Thoracic aorta (tissue), 2 donors: ENCODE data around the gene SAMSN1. TPM values are rescaled to one million over a fixed set of nuclear protein-coding genes. Genes with fewer than 3 reads are reported as not detected.

ENCODE experiments used
- ATAC-seq: fragments of 150-250 bp; one replicate; pipeline ENCODE4 v1.8.0; 2017; ENCODE audit warnings: low read depth; ENCODE audit not compliant: insufficient number of reproducible peaks, low FRiP score
- DNase-seq: peaks from one replicate; pipeline ENCODE4 v3.0.0-alpha.2; 2020; ENCODE audit warnings: low spot score
- H3K27ac ChIP-seq, 2 donors: fragments of 200-600 bp; sonication (generic); 1 replicate in 1 of 2; 2 replicates in 1 of 2; pipeline ENCODE4 v1.5.1; 2016; ENCODE audit warnings: mild to moderate bottlenecking in 2 of 2, moderate library complexity in 2 of 2
- H3K27me3 ChIP-seq: fragments of 200-600 bp; sonication (generic); replicated peaks from 2 replicates; pipeline ENCODE4 v1.6.0; 2016; ENCODE audit warnings: mild to moderate bottlenecking; ENCODE audit not compliant: insufficient read depth
- H3K36me3 ChIP-seq: fragments of 200-600 bp; sonication (generic); one replicate; pipeline ENCODE4 v1.5.1; 2016
- H3K4me1 ChIP-seq, 2 donors: fragments of 200-600 bp; sonication (generic); 1 replicate in 1 of 2; 2 replicates in 1 of 2; pipeline versions ENCODE4 v1.5.1 to v1.6.0; 2016; ENCODE audit warnings: low read depth in 2 of 2, mild to moderate bottlenecking in 1 of 2; ENCODE audit not compliant: control insufficient read depth in 1 of 2
- H3K4me3 ChIP-seq: fragments of 200-600 bp; sonication (generic); 2 replicates; pipeline ENCODE4 v1.5.1; 2016; ENCODE audit warnings: mild to moderate bottlenecking
- H3K9me3 ChIP-seq: fragments of 200-600 bp; sonication (generic); 2 replicates; pipeline ENCODE4 v1.5.1; 2016
- CTCF ChIP-seq: fragments of 200-600 bp; sonication (generic); IDR thresholded peaks from one replicate; pipeline ENCODE4 v1.5.1; 2019; ENCODE audit warnings: antibody characterized with exemption
- total RNA-seq, 2 donors: library from RNA; depleted of rRNA; stranded (reverse); fragments of >200 nt; gene quantifications; one replicate each; pipeline versions ENCODE4 v1.1.0 to v1.2.3, GENCODE V29; 2016

SAMSN1 gene
- total RNA-seq, 2 donors from 2014 or later = 6.6 to 20.5 TPM

- Histone ChIP-seq H3K36me3 (no peaks in the 10 kb centered on the region), H3K9me3 (no peaks in the 10 kb centered on the region), H3K27me3 (no peaks in the 10 kb centered on the region), H3K27ac (no peak overlapping the region), H3K4me3 (no peak overlapping the region), H3K4me1 (no peaks in the 10 kb centered on the region)
- no peak for DNase-seq
- TF ChIP-seq CTCF = no peak
- no peak for ATAC-seq
These were observed 53.2 kb downstream of the SAMSN1 start for GRCh38 chr21:14492931-14493330.

GRCh38 chr21:14491269-14491681 is 54.8 kb downstream of the SAMSN1 start:
- DNase-seq (no peak), ATAC-seq (no peak)
- no peaks in the 10 kb centered on the region for H3K36me3 ChIP-seq
- no peak overlapping the region for H3K4me3 ChIP-seq
- H3K9me3 ChIP-seq = no peaks in the 10 kb centered on the region
- H3K4me1 ChIP-seq = no peaks in the 10 kb centered on the region
- TF ChIP-seq CTCF = no peak
- no peaks in the 10 kb centered on the region for H3K27me3 ChIP-seq
- no peak overlapping the region for H3K27ac ChIP-seq

- DNase-seq (no peak), ATAC-seq (no peak)
- Histone ChIP-seq H3K4me3 (no peak overlapping the region), H3K27me3 (no peaks in the 10 kb centered on the region), H3K27ac (no peak overlapping the region), H3K36me3 (no peaks in the 10 kb centered on the region), H3K9me3 (no peaks in the 10 kb centered on the region), H3K4me1 (no peaks in the 10 kb centered on the region)
- TF ChIP-seq CTCF = no peak
These were observed 57.4 kb downstream of the SAMSN1 start for GRCh38 chr21:14488672-14489204.

DNA sequence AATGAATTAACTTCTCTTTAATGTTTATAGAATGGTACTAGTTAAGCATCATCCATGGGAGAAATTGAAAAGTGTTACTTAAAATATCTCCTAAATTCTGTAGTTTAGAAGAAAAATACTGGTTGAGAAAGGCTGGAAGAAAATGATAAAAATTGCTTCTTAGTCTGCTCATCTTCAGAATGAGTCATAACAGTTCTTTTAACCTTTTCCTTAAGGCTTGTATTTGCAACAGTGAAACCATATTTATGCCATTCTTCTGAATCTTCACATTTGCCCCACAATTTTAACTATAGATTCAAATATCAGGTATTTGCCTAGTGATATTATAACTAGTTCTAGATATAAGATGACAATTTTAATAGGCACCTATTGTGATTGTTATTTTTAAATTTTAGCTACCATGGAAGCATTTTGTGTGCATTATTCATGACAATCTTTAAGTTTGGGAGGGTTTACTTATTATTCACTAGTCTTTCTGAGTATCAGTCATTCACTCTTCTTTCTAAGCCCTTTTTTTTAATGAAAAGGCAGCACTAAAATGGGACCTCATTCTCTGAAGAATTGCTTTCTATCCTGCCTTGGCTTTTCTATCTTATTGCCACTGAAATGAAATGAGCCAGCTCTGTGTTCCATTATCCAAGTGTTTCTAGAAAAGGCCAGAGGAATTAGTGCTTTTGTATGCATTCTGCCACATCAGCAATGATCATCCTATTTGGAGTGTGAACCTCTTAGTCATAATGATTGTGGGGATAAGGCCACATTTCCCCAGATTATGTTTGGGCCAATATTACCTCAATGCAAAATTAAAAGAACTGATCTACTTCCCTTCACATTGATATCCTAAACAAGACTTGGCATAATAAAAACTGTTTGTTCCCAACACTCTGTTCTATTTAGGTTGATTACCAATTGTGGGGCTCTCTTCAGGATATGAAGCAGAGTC is 58.4 kb downstream of the SAMSN1 start:
- no peaks in the 10 kb centered on the region for H3K27me3 ChIP-seq
- H3K4me3 ChIP-seq = no peak overlapping the region
- H3K4me1 ChIP-seq = no peaks in the 10 kb centered on the region
- no peaks in the 10 kb centered on the region for H3K9me3 ChIP-seq
- no peaks in the 10 kb centered on the region for H3K36me3 ChIP-seq
- no peak for TF ChIP-seq CTCF
- no peak for ATAC-seq
- no peak overlapping the region for H3K27ac ChIP-seq
- no peak for DNase-seq

GRCh38 chr21:14486869-14487268 is 59.2 kb downstream of the SAMSN1 start:
- Histone ChIP-seq H3K4me1 (no peaks in the 10 kb centered on the region), H3K27ac (no peak overlapping the region), H3K9me3 (no peaks in the 10 kb centered on the region), H3K36me3 (no peaks in the 10 kb centered on the region), H3K4me3 (no peak overlapping the region), H3K27me3 (no peaks in the 10 kb centered on the region)
- no peak for DNase-seq
- ATAC-seq = no peak
- TF ChIP-seq CTCF = no peak
